K562 (cell line): ENCODE measurements around the gene ZNF655. TPM values are rescaled to one million over a fixed set of nuclear protein-coding genes. Genes with fewer than 3 reads are reported as not detected.

ENCODE experiments used
- ARID3A ChIP-seq: IDR thresholded peaks from 2 replicates; pipeline ENCODE4 v1.6.1; 2012; ENCODE audit warnings: low read depth, low read length, improper control_type of control experiment, borderline replicate concordance
- CHAMP1 ChIP-seq: fragments of 450-650 bp; IDR thresholded peaks from 2 replicates; pipeline ENCODE4 v1.6.1; 2016; ENCODE audit warnings: mild to moderate bottlenecking
- CTCFL ChIP-seq: IDR thresholded peaks from 2 replicates; pipeline ENCODE4 v1.6.1; 2011; ENCODE audit warnings: borderline replicate concordance, low read depth, mild to moderate bottlenecking, moderate library complexity, low read length; ENCODE audit not compliant: insufficient read depth, poor library complexity, severe bottlenecking
- NBN ChIP-seq: fragments of 450-650 bp; IDR thresholded peaks from 2 replicates; pipeline ENCODE4 v1.6.1; 2016; ENCODE audit warnings: low read depth, mild to moderate bottlenecking
- POLR3G ChIP-seq: IDR thresholded peaks from 2 replicates; pipeline ENCODE4 v1.6.1; 2011; ENCODE audit not compliant: insufficient read length, insufficient replicate concordance; ENCODE audit errors: extremely low read depth
- RREB1 ChIP-seq: fragments of 250-450 bp; sonication (Bioruptor Pico); IDR thresholded peaks from 2 replicates; pipeline ENCODE4 v1.4.0; 2020
- SNAPC5 ChIP-seq: fragments of 250-450 bp; sonication (Bioruptor Pico); IDR thresholded peaks from 2 replicates; pipeline ENCODE4 v1.8.0; 2021; ENCODE audit warnings: moderate library complexity, mild to moderate bottlenecking, inconsistent platforms
- SRSF3 ChIP-seq: fragments of 200-400 bp; formaldehyde crosslinking; IDR thresholded peaks from 2 replicates; pipeline ENCODE4 v1.6.1; 2016; ENCODE audit warnings: mild to moderate bottlenecking, low read length, moderate library complexity; ENCODE audit not compliant: insufficient read depth
- XRCC4 ChIP-seq: IDR thresholded peaks from one replicate; pipeline ENCODE4 v1.6.1; 2011; ENCODE audit not compliant: insufficient read depth, insufficient read length; ENCODE audit errors: extremely low read depth
- ZNF644 ChIP-seq: fragments of 200-800 bp; sonication (Bioruptor generic); IDR thresholded peaks from 2 replicates; pipeline ENCODE4 v1.6.1; 2016; ENCODE audit warnings: low read depth, missing genetic modification characterization, missing compliant biosample characterization
- ZNF766 ChIP-seq: fragments of 200-800 bp; sonication (Bioruptor generic); conservative IDR thresholded peaks from 2 replicates; pipeline ENCODE4 v1.6.1; 2016; ENCODE audit warnings: missing genetic modification characterization, missing compliant biosample characterization
- polyA plus RNA-seq, 8 experiments: library from polyadenylated mRNA; depleted of rRNA in 4 of 8; stranded (reverse) in 5 of 8; unstranded in 3 of 8; fragments of >200 nt; fragmentation: Nextera tagmentation in 2 of 8; fragmentation: Illumina TruSeq in 1 of 8; extraction: Ambion mirVana in 2 of 8; extraction: Trizol in 1 of 8; gene quantifications; 2 replicates each; pipeline versions ENCODE4 v1.2.1 to v1.2.3, GENCODE V29; 2011 to 2014; ENCODE audit warnings: inconsistent platforms in 1 of 8, missing spikeins in 1 of 8
- total RNA-seq, 7 experiments: library from RNA; depleted of rRNA in 6 of 7; stranded (reverse); fragments of >200 nt in 6 of 7; fragmentation: Illumina TruSeq in 2 of 7; extraction: Trizol in 2 of 7; gene quantifications; 2 replicates each; pipeline versions ENCODE4 v1.2.1 to v1.2.3, GENCODE V29; 2011 to 2021; ENCODE audit warnings: low replicate concordance in 1 of 7

ZNF655 gene
- total and polyA plus RNA-seq, 9 of the 15 experiments (the other 6 are each of a cell fraction or from before 2014, with no cell fraction given), result 25.7 to 130 (median 95.2) TPM

GRCh38 chr7:99616359-99617191 lies 58.1 kb downstream of the ZNF655 start, which contains the start of gene ZSCAN25 (continued):
- TF ChIP-seq RREB1 (CRISPR knock-in tag) (no peak), CTCFL (peak; percentile 97), POLR3G (no peak), NBN (peak; percentile 94), XRCC4 (no peak), ZNF644 (no peak), ARID3A (no peak), SNAPC5 (CRISPR knock-in tag) (no peak), ZNF766 (CRISPR knock-in tag) (peak; percentile 76; the same call in 1 of the 2 replicates), SRSF3 (no peak), CHAMP1 (peak; percentile 49)
